Stimulated activated CD4-positive, alpha-beta T cell treated with anti-CD3 and anti-CD28 coated beads, Interleukin-1b, Interleukin-23, amount 100 ng/mL, for 24 hours (primary cell): ENCODE results near the gene HIPK3.
"Not testable (repeated sequence)": the region's sequence is repeated elsewhere in the genome, so short reads cannot be mapped to it uniquely, and the experiment has no call there.

ENCODE experiments used
- DNase-seq, 4 experiments: peaks; one replicate each; pipeline ENCODE4 v3.0.0-alpha.2; 2020; ENCODE audit warnings: low read depth in 4 of 4, low spot score in 1 of 4

The HIPK3 gene

DNA sequence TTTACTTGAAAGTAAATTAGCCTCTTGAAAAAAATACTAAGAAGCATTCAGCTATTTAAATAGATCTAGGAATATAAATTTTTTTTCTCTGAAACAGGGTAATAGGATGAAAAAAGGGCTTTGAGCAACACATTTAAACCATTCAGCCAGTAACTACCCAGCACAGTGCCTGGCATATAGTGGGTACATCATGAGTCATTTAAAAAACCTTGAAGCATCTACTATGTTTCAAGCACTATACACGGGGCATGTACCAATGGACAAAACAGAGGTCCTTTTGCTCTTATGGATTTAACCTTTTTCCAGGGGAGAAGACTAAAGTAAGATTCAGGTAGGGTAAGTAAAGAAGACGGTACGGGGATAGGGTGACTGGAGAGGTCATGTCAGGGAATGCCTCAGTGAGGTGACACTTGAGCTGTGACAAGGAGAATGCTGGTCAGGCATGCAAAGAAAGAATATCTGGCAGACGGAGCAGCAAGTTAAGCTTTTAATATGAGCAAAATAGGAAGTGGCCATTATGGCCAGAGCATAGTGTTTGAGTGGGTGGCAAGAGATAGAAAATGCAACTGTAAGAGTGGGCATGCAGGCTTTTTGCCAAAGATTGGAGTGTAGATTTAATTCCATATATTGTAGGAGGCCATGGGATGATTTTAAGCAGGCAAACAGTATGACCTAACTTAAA is 101.1 kb downstream of the HIPK3 start:
- no peak for DNase-seq

DNA sequence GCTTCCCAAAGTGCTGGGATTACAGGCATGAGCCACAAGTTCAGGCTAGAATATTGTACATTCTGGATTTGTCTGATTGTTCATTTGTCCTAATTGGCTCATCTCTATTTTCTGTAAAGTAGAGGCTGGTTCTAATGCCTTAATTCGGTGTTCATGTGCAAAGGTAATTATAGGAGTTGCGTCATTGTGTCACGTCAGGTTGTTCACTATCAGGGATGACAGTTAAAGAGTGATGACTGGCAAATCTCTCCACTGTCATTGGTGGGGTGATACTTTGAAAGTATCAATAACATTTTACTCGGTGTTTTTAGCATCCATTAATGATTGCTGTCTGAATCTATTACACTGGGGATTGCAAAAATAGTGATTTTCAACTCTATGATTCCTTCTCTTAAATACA is 103.5 kb downstream of the HIPK3 start:
- DNase-seq, result no peak

DNA sequence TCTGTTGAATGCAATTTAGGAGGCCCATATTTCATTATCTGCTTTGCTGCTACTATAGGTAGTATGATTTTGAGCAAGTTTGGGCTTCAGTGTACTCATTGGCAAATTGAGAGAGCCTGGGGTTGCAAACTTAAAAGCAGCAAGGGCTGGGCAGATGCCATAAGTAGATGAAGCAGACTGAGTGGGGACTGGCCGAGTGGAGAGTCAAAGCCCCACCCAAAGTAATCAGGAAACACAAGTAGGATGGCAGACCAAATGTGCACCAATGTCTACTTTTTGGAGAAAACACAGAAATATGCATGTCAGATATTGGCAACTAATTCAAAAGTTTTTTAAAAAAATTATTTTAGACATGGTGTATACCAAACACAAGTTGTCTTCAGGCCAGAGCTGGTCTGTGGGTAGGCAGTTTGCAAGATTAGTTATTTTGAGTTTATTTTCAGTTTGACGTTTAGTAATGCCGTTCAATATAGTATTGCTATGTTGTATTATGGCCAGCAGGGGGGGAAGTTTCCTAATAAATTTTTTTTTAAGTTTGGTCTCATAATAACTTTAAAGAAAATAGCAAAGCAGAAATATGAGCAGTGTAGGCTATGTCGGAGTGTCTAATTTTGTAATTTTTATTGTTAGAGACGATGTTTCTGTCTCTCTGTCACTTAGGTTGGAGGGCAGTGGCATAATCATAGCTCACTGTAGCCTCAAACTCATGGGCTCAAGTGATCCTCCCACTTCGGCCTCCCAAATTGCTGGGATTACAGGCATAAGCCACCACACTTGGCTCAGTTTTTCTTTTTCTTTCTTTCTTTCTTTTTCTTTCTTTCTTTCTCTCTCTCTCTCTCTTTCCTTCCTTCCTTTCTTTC is 105.1 kb downstream of the HIPK3 start:
- DNase-seq, result no peak

DNA sequence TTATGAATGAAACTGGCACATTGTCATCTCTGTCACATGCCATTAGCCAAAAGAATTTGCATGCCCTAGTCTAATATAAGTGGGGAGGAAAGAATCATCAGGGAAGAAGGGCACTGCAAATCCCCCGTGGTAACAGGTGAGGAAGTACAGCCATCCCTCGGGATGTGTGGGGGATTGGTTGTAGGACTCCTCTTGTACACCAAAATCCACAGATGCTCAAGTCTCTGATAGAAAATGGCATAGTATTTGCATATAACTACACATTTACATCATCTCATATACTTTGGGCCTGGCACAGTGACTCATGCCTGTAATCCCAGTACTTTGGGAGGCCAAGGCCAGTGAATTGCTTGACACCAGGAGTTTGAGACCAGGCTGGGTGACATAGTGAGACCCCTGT is 109.7 kb downstream of the HIPK3 start:
- DNase-seq, result no peak

DNA sequence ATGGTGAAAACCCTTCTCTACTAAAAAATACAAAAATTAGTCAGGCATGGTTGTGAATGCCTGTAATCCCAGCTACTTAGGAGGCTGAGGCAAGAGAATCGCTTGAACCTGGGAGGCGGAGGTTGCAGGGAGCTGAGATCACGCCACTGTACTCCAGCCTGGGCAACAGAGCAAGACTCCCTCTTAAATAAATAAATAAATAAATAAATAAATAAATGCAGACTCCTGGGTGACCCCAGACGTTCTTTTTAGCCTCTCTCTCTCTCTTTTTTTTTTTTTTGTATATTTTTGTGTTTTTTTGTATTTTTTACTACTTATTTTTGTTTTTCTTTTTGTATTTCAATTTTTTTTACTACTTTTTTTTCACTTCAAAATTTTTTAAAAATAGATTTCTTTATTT is 111.3 kb downstream of the HIPK3 start:
- DNase-seq, result not testable (repeated sequence)

DNA sequence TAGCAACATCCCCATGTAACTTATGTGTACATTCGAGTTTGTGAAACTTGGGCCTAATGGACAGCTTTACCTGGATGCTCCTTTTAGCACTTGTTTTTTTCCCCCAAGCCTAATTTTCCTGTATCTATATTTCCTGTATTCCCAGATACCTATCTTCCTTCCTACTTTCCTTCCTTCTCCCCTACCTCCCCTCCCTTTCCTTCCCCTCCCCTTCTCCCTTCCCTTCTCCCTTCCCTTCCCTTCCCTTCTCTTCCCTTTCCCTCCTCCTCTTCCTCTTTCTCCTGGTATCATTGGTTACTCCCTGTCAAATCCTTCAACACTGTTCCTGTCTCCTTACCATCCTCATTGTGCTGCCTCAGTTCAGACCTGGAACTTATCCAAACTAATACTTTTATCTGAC is 111.8 kb downstream of the HIPK3 start:
- DNase-seq, result no peak

DNA sequence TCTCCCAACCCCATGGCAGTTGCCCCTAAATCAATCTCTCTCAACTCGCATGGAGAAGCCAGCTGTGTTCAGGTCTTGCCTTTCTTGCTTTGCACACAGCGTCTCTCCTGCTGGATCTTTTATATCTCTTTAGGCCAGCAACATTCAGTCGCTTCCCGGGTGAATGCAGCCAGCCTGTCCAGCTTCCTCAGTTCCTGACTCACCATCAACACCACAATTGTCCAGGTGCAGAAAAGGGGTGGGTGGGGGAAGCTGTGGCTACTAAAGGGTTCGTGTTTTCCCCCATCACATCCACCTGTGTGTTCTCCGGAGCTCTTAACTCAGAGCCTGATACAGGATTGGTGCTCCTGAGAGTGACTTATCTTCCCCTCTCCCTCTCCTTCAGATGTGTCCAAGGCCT is 116.5 kb downstream of the HIPK3 start:
- DNase-seq, result no peak

DNA sequence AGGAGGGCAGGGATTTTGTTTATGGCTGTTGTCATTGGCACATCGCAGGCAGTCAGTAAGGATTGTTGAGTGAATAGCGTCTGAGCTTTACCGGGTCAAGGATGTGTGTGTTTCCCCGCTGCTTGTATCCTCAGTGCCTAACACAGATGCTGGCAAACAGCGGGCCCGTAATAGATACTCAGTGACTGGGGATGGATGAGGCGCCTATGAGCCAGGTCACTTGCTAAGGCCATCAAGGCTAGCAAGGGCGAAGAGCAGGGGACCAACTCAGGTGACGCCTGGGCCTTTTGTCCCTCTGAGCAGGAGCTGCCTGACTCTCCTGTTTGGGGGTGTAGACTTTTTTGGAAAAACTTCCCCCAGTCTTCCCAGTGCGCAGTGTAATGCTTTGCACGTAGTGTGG is 118.1 kb downstream of the HIPK3 start:
- DNase-seq, result no peak

DNA sequence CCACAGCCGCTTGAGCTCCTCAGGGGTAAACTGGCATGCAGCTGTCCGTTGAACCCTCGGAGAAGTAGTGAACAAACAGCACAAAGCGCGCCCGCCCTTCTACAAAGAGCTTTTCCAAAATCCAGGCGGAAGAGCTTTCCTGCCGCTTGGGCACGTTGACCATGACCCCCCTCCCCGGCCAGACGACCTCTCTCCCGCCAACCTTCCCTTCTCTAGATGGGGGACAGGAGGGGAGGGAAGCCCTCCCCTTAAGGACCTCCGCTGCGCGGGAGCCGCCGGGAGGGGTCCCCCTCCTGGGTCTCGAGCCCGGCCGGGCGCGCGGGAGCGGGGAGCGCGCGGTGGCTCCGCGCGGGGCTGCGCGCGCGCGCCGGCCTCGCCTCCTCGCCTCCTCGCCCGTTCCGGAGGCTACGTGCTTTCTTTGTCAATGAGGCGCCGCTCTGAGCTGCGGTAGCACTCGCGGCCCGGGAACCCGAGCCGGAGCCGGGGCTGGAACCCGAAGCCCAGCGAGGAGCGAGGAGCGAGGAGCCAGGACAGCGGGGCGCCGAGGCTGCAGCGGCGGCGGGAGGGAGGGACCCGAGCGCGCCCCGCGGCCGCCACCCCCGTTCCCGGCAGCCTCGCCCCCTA is 118.6 kb downstream of the HIPK3 start, which contains the start of gene KIAA1549L:
KIAA1549L (plus strand) TSS at position 421 of the 624 bp plus-strand sequence.
- no peak for DNase-seq

DNA sequence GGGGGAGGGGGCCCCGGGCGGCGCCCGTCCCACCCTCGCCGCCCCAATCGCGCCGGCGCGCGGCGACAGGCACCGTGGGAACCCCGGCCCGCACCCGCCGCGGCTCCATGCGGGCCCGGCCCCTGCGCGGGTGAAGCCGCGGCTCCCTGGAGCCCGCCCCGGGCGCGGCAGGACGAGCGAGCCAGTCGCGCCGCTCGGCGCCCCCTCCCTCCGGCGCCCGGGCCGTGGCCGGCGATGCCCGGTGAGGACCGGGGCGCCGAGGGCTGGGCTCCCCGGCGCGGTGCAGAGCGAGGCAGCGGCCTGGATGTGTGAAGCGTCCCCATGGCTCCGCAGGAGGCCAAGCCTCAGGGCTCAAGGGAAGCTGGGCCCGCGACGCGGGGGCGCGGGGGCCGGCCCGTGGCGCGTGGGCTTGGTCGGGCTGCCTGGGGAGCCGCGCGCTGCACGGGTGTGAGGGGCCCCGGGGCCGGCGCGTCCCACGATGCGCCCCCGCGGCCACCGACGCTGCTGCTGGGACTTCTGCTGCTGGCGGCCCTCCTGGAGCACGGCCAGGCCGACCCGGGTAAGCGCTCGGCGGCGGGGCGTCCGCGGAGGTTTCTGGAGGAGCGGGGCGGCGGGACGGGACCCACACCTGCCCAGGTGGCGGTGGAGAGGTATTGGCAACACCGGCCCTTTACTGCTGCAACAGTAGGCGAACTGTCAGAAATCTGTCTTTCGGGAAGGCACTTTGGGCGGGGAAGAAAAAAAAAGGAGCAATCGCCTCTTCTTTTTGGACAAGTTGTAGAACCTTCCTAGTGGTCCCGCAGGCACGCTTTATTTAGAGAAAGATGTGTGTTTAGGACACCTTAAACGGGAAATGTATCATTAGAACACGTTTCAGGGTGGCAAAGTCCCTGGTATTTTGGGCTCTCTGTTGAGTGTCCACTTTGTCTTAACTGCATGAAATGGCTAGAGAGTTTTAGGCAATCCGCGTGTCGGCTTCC is 119.4 kb downstream of the HIPK3 start:
- no peak for DNase-seq

DNA sequence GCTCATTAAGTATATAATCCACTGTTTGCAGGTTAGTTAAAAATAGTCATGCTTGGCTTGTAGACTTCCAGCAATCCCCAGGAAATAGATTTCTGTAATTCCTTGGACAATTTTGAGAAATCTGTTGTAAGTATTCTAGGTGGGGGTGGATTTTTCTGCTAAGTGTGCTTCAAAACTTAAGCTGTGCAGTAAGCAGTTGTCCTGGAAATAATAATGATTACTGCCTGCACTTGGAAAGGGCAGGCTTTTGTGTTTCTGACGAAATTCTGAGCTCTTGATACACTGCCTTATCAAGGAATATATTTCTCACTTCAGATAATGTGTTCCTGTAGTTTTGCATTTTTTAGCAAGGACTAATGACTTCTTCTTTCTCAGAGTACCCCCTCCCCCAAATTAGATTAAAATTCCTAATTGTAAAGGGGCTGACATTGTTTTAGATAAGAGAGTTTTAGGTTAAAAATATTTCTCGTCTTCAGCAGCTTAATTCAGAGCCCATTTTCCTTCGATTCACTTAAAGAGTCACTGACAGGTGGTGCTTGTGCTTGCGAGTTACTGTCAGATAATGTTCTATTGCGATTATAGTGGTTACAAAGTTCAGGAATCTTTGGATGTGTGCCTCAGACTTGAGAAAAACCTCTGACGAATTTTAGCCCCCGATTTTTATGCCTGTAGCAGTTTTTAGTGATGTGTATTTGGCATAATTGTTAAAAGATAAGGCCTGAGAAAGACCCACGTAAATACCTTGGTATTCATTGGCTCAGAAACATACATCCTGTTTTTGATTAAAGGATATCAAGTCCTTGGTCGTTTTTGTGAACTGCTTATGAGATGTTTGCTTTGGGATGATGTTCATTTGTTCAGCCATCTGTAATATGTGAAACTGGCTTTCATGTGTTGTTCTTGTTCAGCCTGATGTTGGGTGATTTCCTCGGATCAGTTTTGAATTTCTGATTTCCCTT is 120.5 kb downstream of the HIPK3 start:
- DNase-seq, result no peak

DNA sequence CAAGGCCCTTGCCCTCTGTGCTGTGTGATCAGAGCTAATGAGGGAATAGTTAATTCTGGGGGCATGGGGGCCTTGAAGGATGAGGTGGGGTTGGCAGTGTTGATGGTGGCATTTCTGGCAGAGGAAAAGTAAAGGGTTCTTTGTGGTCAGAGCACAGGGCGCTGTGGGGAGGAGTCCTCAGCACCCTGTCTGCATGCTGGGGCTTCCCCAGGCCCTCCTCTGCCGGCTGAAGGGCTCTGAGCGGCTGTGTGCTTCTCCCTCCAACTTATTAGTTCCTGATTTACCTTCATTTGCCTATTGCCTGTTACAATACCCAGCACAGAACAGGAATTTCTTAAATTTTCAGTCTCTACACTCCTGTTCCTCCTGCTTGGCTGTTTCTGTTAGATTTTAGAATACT is 122.8 kb downstream of the HIPK3 start:
- no peak for DNase-seq

DNA sequence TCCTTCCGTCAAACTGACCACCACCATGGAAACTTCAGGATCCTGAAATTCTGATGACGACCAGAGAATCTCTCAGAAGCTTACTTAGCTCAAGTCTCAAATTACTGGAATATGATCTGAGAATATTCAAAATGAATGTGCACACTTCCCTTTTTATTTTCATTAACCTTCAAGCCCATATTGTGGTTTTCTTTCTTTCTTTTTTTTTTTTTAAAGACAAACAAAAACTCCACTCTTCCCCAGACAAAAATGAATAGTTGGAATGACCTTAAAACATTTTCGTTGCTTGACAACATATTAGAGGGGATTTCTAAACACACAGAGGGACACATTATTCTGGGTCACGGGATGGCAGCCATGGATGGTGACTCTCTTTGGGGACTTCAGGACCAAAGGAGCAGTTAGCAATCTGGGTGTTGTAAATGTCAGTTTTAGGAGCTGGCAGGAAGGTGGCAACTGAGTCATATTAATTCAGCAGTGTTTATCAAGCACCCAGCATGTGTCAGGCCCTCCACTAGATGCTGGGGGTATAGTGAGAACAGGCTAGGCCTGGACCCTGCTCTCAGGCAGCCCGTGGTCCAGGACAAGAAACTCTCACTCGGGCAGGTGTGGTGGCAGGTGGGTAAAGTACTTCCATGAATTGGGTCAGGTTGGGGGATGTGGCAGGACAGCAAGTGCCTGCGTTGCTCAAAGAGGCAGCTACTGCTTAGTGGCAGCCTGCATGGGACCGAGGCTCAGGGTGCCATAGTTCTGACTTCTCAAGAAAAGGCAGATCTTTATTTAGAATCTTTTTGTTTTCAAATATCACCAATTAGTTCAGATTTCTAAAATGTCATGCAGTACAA is 126.1 kb downstream of the HIPK3 start:
- DNase-seq, result no peak

DNA sequence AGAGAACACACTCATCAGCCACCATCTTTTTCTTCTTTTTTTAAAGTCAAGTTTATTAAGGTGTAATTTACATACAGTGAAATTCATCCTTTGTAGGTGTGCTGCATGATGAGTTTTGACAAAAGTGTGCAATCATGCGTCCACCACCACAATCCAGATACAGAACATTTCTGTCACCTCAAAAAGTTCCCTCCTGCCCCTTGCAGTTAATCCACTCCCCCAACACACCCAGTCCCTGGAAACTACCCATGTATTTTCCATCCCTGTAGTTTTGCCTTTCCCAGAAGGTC is 126.7 kb downstream of the HIPK3 start:
- DNase-seq, result no peak

DNA sequence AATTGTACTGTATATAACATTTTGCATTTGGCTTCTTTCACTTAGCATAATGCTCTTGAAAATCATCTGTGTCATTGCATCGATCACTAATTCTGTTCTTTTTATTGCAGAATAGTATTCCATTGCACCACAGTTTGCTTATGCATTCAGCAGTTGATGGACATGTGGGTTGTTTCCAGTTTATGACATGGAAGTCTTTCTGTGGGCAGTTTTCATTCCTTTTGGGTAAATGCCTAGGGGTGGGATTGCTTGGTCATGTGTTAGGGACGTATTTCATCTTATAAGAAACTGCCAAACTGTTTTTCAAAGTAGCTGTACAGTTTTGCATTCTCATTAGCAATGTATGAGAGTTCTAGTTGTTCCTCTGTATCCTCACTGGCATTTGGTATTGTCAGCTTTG is 127.0 kb downstream of the HIPK3 start:
- no peak for DNase-seq

DNA sequence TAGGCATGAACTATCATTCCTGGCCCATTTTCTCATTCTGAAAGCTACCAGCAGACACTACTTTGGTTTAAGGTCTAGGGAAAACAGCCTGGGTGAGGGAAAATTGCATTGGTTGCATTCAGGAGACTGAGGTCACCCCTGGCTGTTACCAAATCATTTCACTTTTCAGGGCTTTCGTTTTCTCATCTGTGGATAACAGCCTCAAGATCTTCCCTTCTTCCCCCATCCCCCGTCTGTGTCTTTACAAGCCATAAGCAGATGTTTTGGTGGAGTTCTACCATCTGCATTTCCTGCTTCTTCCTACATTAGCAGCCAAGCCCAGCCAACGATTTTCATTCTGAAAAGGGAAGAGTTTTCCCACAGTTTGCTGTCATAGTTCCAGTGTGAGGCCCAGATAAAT is 130.4 kb downstream of the HIPK3 start:
- DNase-seq, result no peak

DNA sequence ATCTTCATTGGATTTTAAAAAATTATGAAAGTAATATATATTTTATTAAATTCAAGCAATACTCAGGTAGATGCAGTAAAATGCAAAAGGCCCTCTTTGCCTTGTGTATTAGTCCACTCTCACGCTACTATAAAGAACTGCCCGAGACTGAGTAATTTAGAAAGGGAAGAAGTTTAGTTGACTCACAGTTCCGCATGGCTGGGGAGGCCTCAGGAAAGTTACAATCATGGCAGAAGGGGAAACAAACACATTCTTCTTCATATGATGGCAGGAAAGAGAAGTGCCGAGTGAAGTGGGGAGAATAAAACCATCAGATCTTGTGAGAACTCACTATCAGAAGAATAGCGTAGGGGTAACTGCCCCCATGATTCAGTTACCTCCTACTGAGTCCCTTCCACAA is 130.8 kb downstream of the HIPK3 start:
- DNase-seq, result no peak

DNA sequence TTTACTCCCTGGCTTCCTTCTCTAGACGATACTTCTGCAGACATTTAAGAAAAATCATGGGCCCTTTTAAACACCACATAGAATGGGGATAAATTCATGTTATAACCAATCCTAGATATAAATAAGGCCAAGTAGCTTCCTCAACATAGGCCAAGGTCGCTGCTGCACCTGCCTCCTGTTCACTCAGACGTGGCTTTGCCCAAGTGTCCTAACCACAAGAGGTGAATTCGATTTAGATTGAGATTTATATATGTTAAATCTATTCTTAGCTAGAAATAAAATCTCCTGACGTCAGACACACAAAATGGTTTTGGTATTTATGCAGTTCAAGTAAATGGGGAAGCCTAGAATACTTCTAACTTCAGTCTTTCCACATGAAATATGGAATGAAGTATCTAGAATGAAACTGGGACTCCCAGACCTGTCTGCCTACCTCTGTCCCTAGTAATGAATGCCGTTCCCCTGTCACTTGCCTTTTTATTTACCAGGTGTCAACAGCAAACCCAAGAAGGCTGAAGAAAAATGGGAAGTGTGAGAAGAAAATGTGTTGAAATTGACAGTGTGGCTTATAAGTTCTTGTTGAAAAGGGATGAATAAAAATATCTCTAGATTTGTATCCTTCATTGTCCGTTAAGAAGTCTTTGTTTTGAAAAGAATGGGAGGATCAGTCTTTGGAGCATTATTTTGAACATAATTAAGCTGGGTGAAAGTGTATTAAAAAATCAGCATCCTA is 131.8 kb downstream of the HIPK3 start:
- no peak for DNase-seq
